ENCODE results near the gene PLCG2.
A peak's percentile ranks its signal among the peaks of the same experiment; 100 is the strongest.

The PLCG2 gene

GRCh38 chr16:81816351-81816750 is 37.3 kb downstream of the PLCG2 start:
- DNase-seq (ENCODE audit: low read depth in 2 of 2) = no peak

- DNase-seq (ENCODE audit: low read depth in 2 of 2) = no peak
Observed at GRCh38 chr16:81816793-81817210, 37.7 kb downstream of the PLCG2 start.

- no peak for DNase-seq (ENCODE audit: low read depth in 2 of 2)
Observed at GRCh38 chr16:81817296-81817695, 38.2 kb downstream of the PLCG2 start.

- no peak for DNase-seq (ENCODE audit: low read depth in 2 of 2)
Observed at GRCh38 chr16:81817789-81818567, 38.9 kb downstream of the PLCG2 start.

- no peak for DNase-seq (ENCODE audit: low read depth in 2 of 2)
Observed at GRCh38 chr16:81818568-81818896, 39.4 kb downstream of the PLCG2 start.

- no peak for DNase-seq (ENCODE audit: low read depth in 2 of 2)
Observed at GRCh38 chr16:81818905-81819304, 39.8 kb downstream of the PLCG2 start.

- no peak for DNase-seq (ENCODE audit: low read depth in 2 of 2)
Observed at GRCh38 chr16:81821436-81822128, 42.5 kb downstream of the PLCG2 start.

GRCh38 chr16:81823111-81823510 is 44.0 kb downstream of the PLCG2 start:
- DNase-seq (ENCODE audit: low read depth in 2 of 2) = no peak

- DNase-seq (ENCODE audit: low read depth in 2 of 2) = no peak
Observed at GRCh38 chr16:81823734-81824133, 44.6 kb downstream of the PLCG2 start.

- DNase-seq (ENCODE audit: low read depth in 2 of 2) = no peak
Observed at GRCh38 chr16:81826523-81826922, 47.4 kb downstream of the PLCG2 start.

- DNase-seq (ENCODE audit: low read depth in 2 of 2) = no peak
Observed at GRCh38 chr16:81830845-81831540, 51.9 kb downstream of the PLCG2 start.

GRCh38 chr16:81831722-81832126 is 52.6 kb downstream of the PLCG2 start:
- DNase-seq (ENCODE audit: low read depth in 2 of 2) = peak in 1 of 2 experiments; percentile 10

- no peak for DNase-seq (ENCODE audit: low read depth in 2 of 2)
Observed at GRCh38 chr16:81832801-81833547, 53.9 kb downstream of the PLCG2 start.

- no peak for DNase-seq (ENCODE audit: low read depth in 2 of 2)
Observed at GRCh38 chr16:81833751-81834150, 54.7 kb downstream of the PLCG2 start.

GRCh38 chr16:81834868-81835267 is 55.8 kb downstream of the PLCG2 start:
- no peak for DNase-seq (ENCODE audit: low read depth in 2 of 2)

GRCh38 chr16:81836279-81837054 is 57.4 kb downstream of the PLCG2 start:
- DNase-seq (ENCODE audit: low read depth in 2 of 2) = no peak

- DNase-seq (ENCODE audit: low read depth in 2 of 2) = no peak
Observed at GRCh38 chr16:81837312-81837751, 58.2 kb downstream of the PLCG2 start.

- DNase-seq (ENCODE audit: low read depth in 2 of 2) = no peak
Observed at GRCh38 chr16:81838794-81839193, 59.7 kb downstream of the PLCG2 start.

- DNase-seq (ENCODE audit: low read depth in 2 of 2) = no peak
Observed at GRCh38 chr16:81841722-81842121, 62.6 kb downstream of the PLCG2 start.

- DNase-seq (ENCODE audit: low read depth in 2 of 2) = no peak
Observed at GRCh38 chr16:81842564-81843242, 63.6 kb downstream of the PLCG2 start.

- no peak for DNase-seq (ENCODE audit: low read depth in 2 of 2)
Observed at GRCh38 chr16:81843243-81843582, 64.1 kb downstream of the PLCG2 start.
